ENCODE data around the gene BRCC3. TPM values are rescaled to one million over a fixed set of nuclear protein-coding genes. Genes with fewer than 3 reads are reported as not detected.

The BRCC3 gene
- total RNA-seq, 1 experiment from 2014 or later = 21.3 TPM

- TF ChIP-seq EGR1 (IDR thresholded peaks at IDR 0.05; ENCODE audit: low read depth) = no peak
- peak; percentile 50; the same call in 1 of the 2 replicates for ATAC-seq
Measured at GRCh38 chrX:155132110-155132509, 60.8 kb downstream of the BRCC3 start.

GRCh38 chrX:155134255-155134654, 62.9 kb downstream of the BRCC3 start:
- intact Hi-C loops (cut with micrococcal nuclease) = no loop called here
- POLR2A ChIA-PET = no interaction called here

More at GRCh38 chrX:155132110-155132509, 60.8 kb downstream of the BRCC3 start:
- Histone ChIP-seq H3K9ac (ENCODE audit: low read length) (no peak overlapping the region), H4K20me1 (ENCODE audit: insufficient read depth) (no peaks in the 10 kb centered on the region), H3K4me2 (ENCODE audit: low read length) (no peak overlapping the region), H3K4me3 (replicated peaks in 1 of 2; ENCODE audit: low read depth in 1 of 2, low read length in 2 of 2) (no peak overlapping the region), H3K36me3 (ENCODE audit: control insufficient read depth in 1 of 2, insufficient read depth in 2 of 2, low read length in 2 of 2) (no peaks in the 10 kb centered on the region), H3K9me3 (ENCODE audit: control insufficient read depth in 1 of 2, insufficient read depth in 1 of 2, low read depth in 1 of 2, low read length in 2 of 2) (no peaks in the 10 kb centered on the region), H3K4me1 (ENCODE audit: control insufficient read depth in 1 of 2, insufficient read depth in 2 of 2, low read length in 2 of 2) (no peaks in the 10 kb centered on the region), H3K27ac (ENCODE audit: low read depth, low read length) (no peak overlapping the region), H2AFZ (ENCODE audit: low read depth, low read length, poor library complexity, severe bottlenecking) (no peak overlapping the region), H3K79me2 (ENCODE audit: insufficient read depth, low read length) (no peaks in the 10 kb centered on the region), H3K27me3 (ENCODE audit: insufficient read depth, low read length) (no peaks in the 10 kb centered on the region), H3K9me2 (ENCODE audit: insufficient read depth) (no peaks in the 10 kb centered on the region)
- CTCF ChIA-PET = interaction anchor here (1.1 kb wide), 1 partner anchor 16 kb away, joined by 3 read pairs; no protein-coding TSS in a partner anchor
- no peak for DNase-seq (ENCODE audit: low read depth, low spot score)
- intact Hi-C loops (cut with micrococcal nuclease) = no loop called here
- BruUV-seq (replicated peaks) = no TSS peak
- RAD21 ChIA-PET (ENCODE audit: low non-redundant PET in 1 of 2, low total read pairs in 2 of 2, uncharacterized antibody in 2 of 2, unreplicated experiment in 2 of 2) = no interaction called here
- POLR2A ChIA-PET = no interaction called here

More at GRCh38 chrX:155134255-155134654, 62.9 kb downstream of the BRCC3 start:
- no peaks in the 10 kb centered on the region for H3K9me3 ChIP-seq (ENCODE audit: control insufficient read depth in 1 of 2, insufficient read depth in 1 of 2, low read depth in 1 of 2, low read length in 2 of 2)
- H3K27me3 ChIP-seq (ENCODE audit: insufficient read depth, low read length) = no peaks in the 10 kb centered on the region
- RAD21 ChIA-PET (ENCODE audit: low non-redundant PET in 1 of 2, low total read pairs in 2 of 2, uncharacterized antibody in 2 of 2, unreplicated experiment in 2 of 2) = no interaction called here
- no peaks in the 10 kb centered on the region for H3K36me3 ChIP-seq (ENCODE audit: control insufficient read depth in 1 of 2, insufficient read depth in 2 of 2, low read length in 2 of 2)
- BruUV-seq (replicated peaks) = no TSS peak
- no peak for ATAC-seq
- DNase-seq (ENCODE audit: low read depth, low spot score) = no peak
- no peaks in the 10 kb centered on the region for H4K20me1 ChIP-seq (ENCODE audit: insufficient read depth)
- H3K9me2 ChIP-seq (ENCODE audit: insufficient read depth) = no peaks in the 10 kb centered on the region
- no peak overlapping the region for H3K27ac ChIP-seq (ENCODE audit: low read depth, low read length)
- no peaks in the 10 kb centered on the region for H3K79me2 ChIP-seq (ENCODE audit: insufficient read depth, low read length)
- H3K4me1 ChIP-seq (ENCODE audit: control insufficient read depth in 1 of 2, insufficient read depth in 2 of 2, low read length in 2 of 2) = no peaks in the 10 kb centered on the region
- CTCF ChIA-PET = no interaction called here
- no peak overlapping the region for H3K4me2 ChIP-seq (ENCODE audit: low read length)
- TF ChIP-seq CEBPB (IDR thresholded peaks at IDR 0.05; ENCODE audit: low read depth) (no peak), TCF7L2 (IDR thresholded peaks at IDR 0.05; ENCODE audit: borderline replicate concordance, extremely low read depth, insufficient read depth, insufficient read length) (no peak), FOSL1 (IDR thresholded peaks at IDR 0.05; ENCODE audit: low read depth) (no peak), ZFX (IDR thresholded peaks at IDR 0.05) (no peak), JUND (IDR thresholded peaks at IDR 0.05) (no peak), EZH2phosphoT487 (IDR thresholded peaks at IDR 0.05; ENCODE audit: borderline replicate concordance) (no peak), CTCF (IDR thresholded peaks at IDR 0.05 in 2 of 3, conservative IDR thresholded peaks at IDR 0.05 in 1 of 3; ENCODE audit: borderline replicate concordance in 1 of 3, insufficient read depth in 1 of 3, low read depth in 2 of 3, low read length in 2 of 3) (no peak), POLR2A (IDR thresholded peaks at IDR 0.05; ENCODE audit: borderline replicate concordance, extremely low read depth, insufficient read depth, insufficient read length) (no peak), ATF3 (IDR thresholded peaks at IDR 0.05) (no peak), POLR2AphosphoS5 (IDR thresholded peaks at IDR 0.05; ENCODE audit: low read depth, low read length) (no peak)
- no peak overlapping the region for H3K9ac ChIP-seq (ENCODE audit: low read length)
- no peak overlapping the region for H3K4me3 ChIP-seq (replicated peaks in 1 of 2; ENCODE audit: low read depth in 1 of 2, low read length in 2 of 2)
- no peak overlapping the region for H2AFZ ChIP-seq (ENCODE audit: low read depth, low read length, poor library complexity, severe bottlenecking)
